ENCODE data around the gene HIP1R. TPM values are rescaled to one million over a fixed set of nuclear protein-coding genes. Genes with fewer than 3 reads are reported as not detected.
"Not testable (repeated sequence)": the region's sequence is repeated elsewhere in the genome, so short reads cannot be mapped to it uniquely, and the experiment has no call there.

Gene HIP1R
- total RNA-seq, 1 donor from 2014 or later: 86.5 TPM

- no peak for TF ChIP-seq CTCF (IDR thresholded peaks at IDR 0.05; ENCODE audit: insufficient read depth, low read length, poor library complexity, severe bottlenecking)
- no peak for DNase-seq (ENCODE audit: low read depth)
- no peak overlapping the region for H3K4me3 ChIP-seq (ENCODE audit: low read depth, low read length)
- no peaks in the 10 kb centered on the region for H3K36me3 ChIP-seq (ENCODE audit: control insufficient read depth, insufficient read depth, low read length)
- H3K27me3 ChIP-seq (ENCODE audit: control insufficient read depth, insufficient read depth, low read length): no peaks in the 10 kb centered on the region
Observed at GRCh38 chr12:122899887-122900286, 64.6 kb downstream of the HIP1R start.

GRCh38 chr12:122902854-122903692 lies 67.8 kb downstream of the HIP1R start:
- no peaks in the 10 kb centered on the region for H3K36me3 ChIP-seq (ENCODE audit: control insufficient read depth, insufficient read depth, low read length)
- TF ChIP-seq CTCF (IDR thresholded peaks at IDR 0.05; ENCODE audit: insufficient read depth, low read length, poor library complexity, severe bottlenecking): no peak
- no peaks in the 10 kb centered on the region for H3K27me3 ChIP-seq (ENCODE audit: control insufficient read depth, insufficient read depth, low read length)
- H3K4me3 ChIP-seq (ENCODE audit: low read depth, low read length): no peak overlapping the region
- no peak for DNase-seq (ENCODE audit: low read depth)

- Histone ChIP-seq H3K27me3 (ENCODE audit: control insufficient read depth, insufficient read depth, low read length) (no peaks in the 10 kb centered on the region), H3K36me3 (ENCODE audit: control insufficient read depth, insufficient read depth, low read length) (no peaks in the 10 kb centered on the region), H3K4me3 (ENCODE audit: low read depth, low read length) (no peak overlapping the region)
- no peak for TF ChIP-seq CTCF (IDR thresholded peaks at IDR 0.05; ENCODE audit: insufficient read depth, low read length, poor library complexity, severe bottlenecking)
- no peak for DNase-seq (ENCODE audit: low read depth)
Observed at GRCh38 chr12:122903693-122904034, 68.4 kb downstream of the HIP1R start.

- not testable (repeated sequence) for DNase-seq (ENCODE audit: low read depth); H3K4me3 ChIP-seq (ENCODE audit: low read depth, low read length); H3K27me3 ChIP-seq (ENCODE audit: control insufficient read depth, insufficient read depth, low read length); H3K36me3 ChIP-seq (ENCODE audit: control insufficient read depth, insufficient read depth, low read length)
Observed at GRCh38 chr12:122905258-122905657, 70.0 kb downstream of the HIP1R start.

- H3K4me3 ChIP-seq (ENCODE audit: low read depth, low read length): no peak overlapping the region
- no peaks in the 10 kb centered on the region for H3K27me3 ChIP-seq (ENCODE audit: control insufficient read depth, insufficient read depth, low read length)
- no peaks in the 10 kb centered on the region for H3K36me3 ChIP-seq (ENCODE audit: control insufficient read depth, insufficient read depth, low read length)
- DNase-seq (ENCODE audit: low read depth): no peak
- no peak for TF ChIP-seq CTCF (IDR thresholded peaks at IDR 0.05; ENCODE audit: insufficient read depth, low read length, poor library complexity, severe bottlenecking)
Observed at GRCh38 chr12:122908915-122909314, 73.7 kb downstream of the HIP1R start.

- no peaks in the 10 kb centered on the region for H3K27me3 ChIP-seq (ENCODE audit: control insufficient read depth, insufficient read depth, low read length)
- DNase-seq (ENCODE audit: low read depth): no peak
- H3K4me3 ChIP-seq (ENCODE audit: low read depth, low read length): no peak overlapping the region
- no peaks in the 10 kb centered on the region for H3K36me3 ChIP-seq (ENCODE audit: control insufficient read depth, insufficient read depth, low read length)
- no peak for TF ChIP-seq CTCF (IDR thresholded peaks at IDR 0.05; ENCODE audit: insufficient read depth, low read length, poor library complexity, severe bottlenecking)
Observed at GRCh38 chr12:122909442-122910288, 74.4 kb downstream of the HIP1R start.
